Measurements from ENCODE around the gene NCAM2.

- TF ChIP-seq GATA3 (IDR thresholded peaks at IDR 0.05; ENCODE audit: low read depth, low read length) (no peak), GATA2 (IDR thresholded peaks at IDR 0.05; ENCODE audit: low read depth, low read length) (no peak)
Observed at GRCh38 chr21:21345872-21346271, 347.7 kb downstream of the NCAM2 start.

Data from SH-SY5Y (cell line).